HEK293T (cell line): ENCODE measurements around the gene TM9SF3.

Experiments used
- ARNT ChIP-seq: fragments of 450-650 bp; IDR thresholded peaks from 2 replicates; pipeline ENCODE4 v1.6.1; 2017; ENCODE audit warnings: mild to moderate bottlenecking
- BHLHE40 ChIP-seq: fragments of 450-650 bp; IDR thresholded peaks from 2 replicates; pipeline ENCODE4 v1.6.1; 2016; ENCODE audit warnings: mild to moderate bottlenecking, moderate library complexity, borderline replicate concordance
- ELF4 ChIP-seq: fragments of 450-650 bp; IDR thresholded peaks from 2 replicates; pipeline ENCODE4 v1.6.1; 2017; ENCODE audit warnings: antibody characterized with exemption
- FOXA1 ChIP-seq: fragments of 450-650 bp; IDR thresholded peaks from 2 replicates; pipeline ENCODE4 v1.6.1; 2016; ENCODE audit warnings: mild to moderate bottlenecking
- FOXK2 ChIP-seq: fragments of 450-650 bp; IDR thresholded peaks from 2 replicates; pipeline ENCODE4 v1.6.1; 2016; ENCODE audit warnings: mild to moderate bottlenecking
- FOXM1 ChIP-seq: fragments of 450-650 bp; IDR thresholded peaks from 2 replicates; pipeline ENCODE4 v1.6.1; 2017; ENCODE audit warnings: mild to moderate bottlenecking, borderline replicate concordance
- HDGF ChIP-seq: fragments of 450-650 bp; IDR thresholded peaks from 2 replicates; pipeline ENCODE4 v1.6.1; 2017; ENCODE audit warnings: antibody characterized with exemption, borderline replicate concordance
- L3MBTL2 ChIP-seq: fragments of 450-650 bp; conservative IDR thresholded peaks from 2 replicates; pipeline ENCODE4 v1.6.1; 2016; ENCODE audit warnings: mild to moderate bottlenecking
- SP1 ChIP-seq: fragments of 450-650 bp; IDR thresholded peaks from 2 replicates; pipeline ENCODE4 v1.6.1; 2017
- SUZ12 ChIP-seq: fragments of 450-650 bp; IDR thresholded peaks from 2 replicates; pipeline ENCODE4 v1.6.1; 2016; ENCODE audit warnings: mild to moderate bottlenecking
- ZNF384 ChIP-seq: fragments of 450-650 bp; IDR thresholded peaks from 2 replicates; pipeline ENCODE4 v1.6.1; 2016
- TF ChIP-seq, protein P1 (sequence below): fragments of 450-650 bp; IDR thresholded peaks from 2 replicates; pipeline ENCODE4 v1.6.1; 2016

DNA sequence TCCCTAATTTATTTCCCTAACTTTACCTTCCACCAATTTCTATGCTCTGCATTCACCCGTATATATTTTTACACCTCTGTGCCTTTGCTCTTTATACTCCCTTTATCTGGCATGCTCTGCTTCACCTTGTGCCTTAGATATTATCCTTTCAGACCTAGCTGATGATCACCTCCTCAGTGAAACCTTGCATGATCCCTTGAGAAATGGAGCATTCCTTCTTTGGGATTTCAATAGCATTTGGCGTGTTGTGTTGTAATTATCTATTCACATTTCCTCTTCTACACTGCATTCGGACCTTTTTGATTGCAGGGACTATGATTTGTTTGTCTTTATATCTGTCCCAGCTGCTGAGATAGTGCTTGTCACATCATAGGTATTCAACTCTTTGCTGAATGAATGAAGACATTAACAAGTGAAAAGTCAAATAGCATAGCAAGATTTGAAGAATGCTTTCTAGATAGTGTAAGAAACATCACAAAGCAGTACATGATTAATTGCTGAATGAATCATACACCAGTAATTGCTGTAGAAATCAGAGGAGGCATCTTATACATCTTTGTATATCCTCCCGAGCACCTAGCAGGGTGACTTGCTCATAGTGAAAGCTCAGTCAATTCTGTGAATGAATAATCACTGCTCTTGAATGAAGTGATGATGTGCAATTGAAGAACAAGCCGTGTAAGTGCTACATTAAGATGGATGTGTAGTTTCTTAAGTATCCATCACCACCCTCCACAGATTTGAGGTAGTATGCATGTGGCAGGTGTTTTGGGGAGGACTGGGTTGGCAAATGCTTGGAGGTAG is 2.0 kb upstream of the TM9SF3 start:
- TF ChIP-seq HDGF: no peak
- no peak for TF ChIP-seq ARNT
- TF ChIP-seq FOXK2: no peak
- TF ChIP-seq ELF4: no peak
- TF ChIP-seq ZNF384: no peak
- no peak for TF ChIP-seq FOXM1
- no peak for TF ChIP-seq SUZ12
- no peak for TF ChIP-seq L3MBTL2
- TF ChIP-seq BHLHE40: no peak
- TF ChIP-seq, protein P1, sequence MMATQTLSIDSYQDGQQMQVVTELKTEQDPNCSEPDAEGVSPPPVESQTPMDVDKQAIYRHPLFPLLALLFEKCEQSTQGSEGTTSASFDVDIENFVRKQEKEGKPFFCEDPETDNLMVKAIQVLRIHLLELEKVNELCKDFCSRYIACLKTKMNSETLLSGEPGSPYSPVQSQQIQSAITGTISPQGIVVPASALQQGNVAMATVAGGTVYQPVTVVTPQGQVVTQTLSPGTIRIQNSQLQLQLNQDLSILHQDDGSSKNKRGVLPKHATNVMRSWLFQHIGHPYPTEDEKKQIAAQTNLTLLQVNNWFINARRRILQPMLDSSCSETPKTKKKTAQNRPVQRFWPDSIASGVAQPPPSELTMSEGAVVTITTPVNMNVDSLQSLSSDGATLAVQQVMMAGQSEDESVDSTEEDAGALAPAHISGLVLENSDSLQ: no peak
- no peak for TF ChIP-seq FOXA1
- no peak for TF ChIP-seq SP1
